Aorta (tissue), 5 donors: Measurements from ENCODE around the gene SSTR1. TPM values are rescaled to one million over a fixed set of nuclear protein-coding genes. Genes with fewer than 3 reads are reported as not detected.

Experiments
- ATAC-seq: fragments of 200-7000 bp; cut with Tn5 transposase; one replicate; pipeline ENCODE4 v1.9.1; 2022; ENCODE audit warnings: moderate library complexity; ENCODE audit not compliant: low FRiP score
- DNase-seq, 2 donors: peaks; one replicate each; pipeline ENCODE4 v3.0.0-alpha.2; 2020
- H3K27ac ChIP-seq, 2 donors: one replicate each; pipeline ENCODE4 v1.5.1; 2013; ENCODE audit warnings: low read length in 2 of 2, mild to moderate bottlenecking in 2 of 2, moderate library complexity in 2 of 2, control low read depth in 1 of 2, inconsistent platforms in 1 of 2, low read depth in 1 of 2
- H3K27me3 ChIP-seq, 2 donors: one replicate each; pipeline ENCODE4 v1.6.1; 2013; ENCODE audit warnings: control low read depth in 1 of 2, low read length in 1 of 2, mild to moderate bottlenecking in 1 of 2, moderate library complexity in 1 of 2; ENCODE audit not compliant: insufficient read depth in 2 of 2, control insufficient read depth in 1 of 2
- H3K36me3 ChIP-seq, 2 donors: one replicate each; pipeline ENCODE4 v1.6.1; 2013; ENCODE audit warnings: control low read depth in 1 of 2, low read length in 1 of 2, mild to moderate bottlenecking in 1 of 2; ENCODE audit not compliant: insufficient read depth in 2 of 2, control insufficient read depth in 1 of 2
- H3K4me1 ChIP-seq, 2 donors: one replicate each; pipeline ENCODE4 v1.6.1; 2013; ENCODE audit warnings: low read length in 2 of 2, control low read depth in 1 of 2, mild to moderate bottlenecking in 1 of 2, moderate library complexity in 1 of 2; ENCODE audit not compliant: insufficient read depth in 2 of 2, control insufficient read depth in 1 of 2
- H3K4me3 ChIP-seq, 2 donors: one replicate each; pipeline ENCODE4 v1.5.1; 2013; ENCODE audit warnings: low read length in 2 of 2, control low read depth in 1 of 2, mild to moderate bottlenecking in 1 of 2
- H3K9me3 ChIP-seq: one replicate; pipeline ENCODE4 v1.6.1; 2013; ENCODE audit warnings: mild to moderate bottlenecking, low read length; ENCODE audit not compliant: control insufficient read depth
- WGBS, 2 donors: extraction: QIAGEN DNeasy Blood & Tissue Kit; methylation state at CpG; one replicate each; pipeline ENCODE4 v1.1.7; 2013; 5-methylcytosine and 5-hydroxymethylcytosine counted together
- intact Hi-C, 2 donors: fragments of 100-400 bp; cut with DNase I; formaldehyde crosslinking; loops; one replicate each; pipeline versions ENCODE4 v1.14.2 to v1.15.0; 2022
- polyA plus RNA-seq, 2 donors: library from polyadenylated mRNA; stranded (reverse); fragments of 200-250 nt; gene quantifications; one replicate each; pipeline ENCODE4 v1.2.3, GENCODE V29; 2013
- total RNA-seq, 2 donors: library from RNA; stranded (reverse); fragmentation: NEBNext Ultra II Directional; extraction: Animal tissue kit (Norgen Biotek cat#: 25700); gene quantifications; one replicate each; pipeline ENCODE4 v1.2.1, GENCODE V29; 2021
- donor health status: healthy with polysubstance abuse.
- donor health status: Bipolar disorder and iron deficiency.
- donor health status: DM: no; HTN: no; CAD: no.
- donor health status: DM: no; HTN: no; CAD: no.
- donor health status: DM: yes; HTN: yes; CAD: no.

The SSTR1 gene
- total and polyA plus RNA-seq, 4 donors = 0.61 to 2.6 (median 0.94) TPM

DNA sequence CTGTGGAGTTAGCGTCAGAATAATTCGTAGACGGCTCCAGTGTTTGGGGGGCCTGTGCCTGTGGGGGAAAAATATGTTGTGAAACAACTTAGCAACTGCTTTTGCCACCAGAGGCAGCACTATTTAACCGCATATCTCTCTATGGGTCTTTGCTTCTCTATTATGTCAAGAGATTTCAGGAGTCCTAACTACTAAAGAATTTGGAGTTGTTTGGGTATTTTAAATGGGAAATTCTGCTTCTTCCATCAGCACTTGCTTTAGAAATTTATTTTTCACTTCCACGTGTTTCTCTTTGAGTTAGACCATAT, 48.8 kb downstream of the SSTR1 start:
- no peaks in the 10 kb centered on the region for H3K27me3 ChIP-seq
- intact Hi-C loops = no loop called here
- H3K4me3 ChIP-seq = no peak overlapping the region
- no peak for DNase-seq
- no peaks in the 10 kb centered on the region for H3K36me3 ChIP-seq
- no peaks in the 10 kb centered on the region for H3K4me1 ChIP-seq
- H3K9me3 ChIP-seq = peaks cover 3% of the 10 kb centered on the region
- H3K27ac ChIP-seq = no peak overlapping the region
- ATAC-seq = no peak
- WGBS, 2 donors = 68 to 70% methylated on average over 5 of the region's 5 CpGs

DNA sequence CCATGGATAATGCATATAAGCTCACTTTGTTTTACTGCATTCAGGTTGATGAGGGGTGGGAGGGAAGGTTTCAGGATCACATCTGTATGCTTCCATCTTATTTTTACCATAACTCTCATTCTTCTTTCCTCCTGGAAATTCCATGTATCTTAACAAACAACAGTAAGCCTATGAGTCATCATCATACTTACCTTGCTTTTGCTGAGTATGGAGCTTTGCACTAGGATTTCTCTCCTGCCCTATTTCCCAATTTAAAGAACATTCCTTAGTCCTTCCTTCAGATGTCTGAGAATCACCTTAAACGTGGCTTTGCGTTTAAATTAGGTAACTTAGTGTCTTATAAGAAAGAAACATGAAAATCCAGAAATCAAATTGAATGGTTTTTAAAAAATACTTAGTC, 49.8 kb downstream of the SSTR1 start:
- Histone ChIP-seq H3K4me1 (no peaks in the 10 kb centered on the region), H3K27ac (no peak overlapping the region), H3K9me3 (peaks cover 3% of the 10 kb centered on the region), H3K4me3 (no peak overlapping the region), H3K27me3 (no peaks in the 10 kb centered on the region), H3K36me3 (no peaks in the 10 kb centered on the region)
- intact Hi-C loops = no loop called here
- DNase-seq (no peak), ATAC-seq (no peak)
- WGBS, 2 donors = 78 to 84% methylated on average over 2 of the region's 2 CpGs

DNA sequence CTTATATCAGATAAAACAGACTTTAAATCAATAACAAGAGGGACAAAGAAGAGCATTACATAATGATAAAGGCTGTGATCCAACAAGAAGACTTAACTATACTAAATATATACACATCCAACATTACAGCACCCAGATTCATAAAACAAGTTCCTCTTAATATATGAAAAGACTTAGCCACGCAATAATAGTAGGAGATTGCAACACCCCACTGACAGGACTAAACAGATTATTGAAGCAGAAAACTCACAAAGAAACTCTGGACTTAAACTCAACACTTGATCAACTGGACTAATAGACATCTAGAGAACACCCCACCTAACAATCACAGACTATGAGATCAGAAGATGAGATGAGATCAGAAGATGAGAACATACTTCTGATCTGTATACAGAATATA, 53.9 kb downstream of the SSTR1 start:
- Histone ChIP-seq H3K4me1 (no peaks in the 10 kb centered on the region), H3K27ac (no peak overlapping the region), H3K9me3 (peaks cover 3% of the 10 kb centered on the region), H3K36me3 (no peaks in the 10 kb centered on the region), H3K4me3 (no peak overlapping the region), H3K27me3 (no peaks in the 10 kb centered on the region)
- intact Hi-C loops = no loop called here
- DNase-seq = no peak
- no peak for ATAC-seq
- 87 to 97% methylated on average over 1 of the region's 1 CpG for WGBS, 2 donors

Other genes with a start within 250 kb of the SSTR1 start
- gene CLEC14A, start 48.2 kb downstream of the SSTR1 start, total RNA-seq = 10 to 100 TPM; 36.8 to 56.0 TPM
- gene CLEC14A, start 48.2 kb downstream of the SSTR1 start, polyA plus RNA-seq = 1 to 10 TPM; 2.4 to 6.3 TPM